ENCODE results near the gene GFRA4. TPM values are rescaled to one million over a fixed set of nuclear protein-coding genes. Genes with fewer than 3 reads are reported as not detected.

GFRA4 gene
- total RNA-seq, 1 experiment from 2014 or later = not detected

GRCh38 chr20:3671986-3672546 is 8.9 kb upstream of the GFRA4 start:
- Histone ChIP-seq H3K79me2 (ENCODE audit: insufficient read depth, low read length) (no peaks in the 10 kb centered on the region), H3K4ac (ENCODE audit: low read depth, low read length) (no peak overlapping the region), H2AFZ (ENCODE audit: low read length) (no peak overlapping the region), H2BK5ac (ENCODE audit: insufficient read length, low read length) (no peak overlapping the region), H3K27ac (ENCODE audit: insufficient read length, low read depth, low read length) (no peak overlapping the region), H3K18ac (ENCODE audit: insufficient read length, low read depth, low read length) (no peak overlapping the region), H2BK15ac (ENCODE audit: low read depth, low read length) (no peak overlapping the region), H2AK5ac (ENCODE audit: insufficient read length, low read length) (no peak overlapping the region), H3K4me1 (ENCODE audit: insufficient read depth, low read length) (no peaks in the 10 kb centered on the region), H3K56ac (ENCODE audit: insufficient read length, low read depth, low read length) (no peak overlapping the region), H3K23ac (ENCODE audit: insufficient read length, low read depth, low read length) (no peak overlapping the region), H4K20me1 (ENCODE audit: control insufficient read depth, insufficient read depth, insufficient read length) (no peaks in the 10 kb centered on the region), H3K23me2 (ENCODE audit: insufficient read length, low read depth, low read length, poor library complexity, severe bottlenecking) (no peaks in the 10 kb centered on the region), H3K9ac (ENCODE audit: extremely low read depth, insufficient read length, low read length) (no peak overlapping the region), H3K14ac (ENCODE audit: insufficient read depth, low read length) (no peak overlapping the region), H4K5ac (ENCODE audit: insufficient read length, low read depth, low read length) (no peak overlapping the region), H4K8ac (replicated peaks; ENCODE audit: insufficient read length, low read depth, low read length) (no peak overlapping the region), H3K79me1 (ENCODE audit: insufficient read depth, low read depth, low read length, poor library complexity, severe bottlenecking) (no peaks in the 10 kb centered on the region), H4K91ac (ENCODE audit: insufficient read length, low read depth, low read length) (no peak overlapping the region), H3K9me3 (ENCODE audit: control insufficient read depth, low read depth, low read length) (no peaks in the 10 kb centered on the region), H3K27me3 (ENCODE audit: insufficient read depth, low read length) (0 out of 2 replicates have a peak, but pooled peaks cover 2% of the 10 kb centered on the region), H2BK12ac (ENCODE audit: insufficient read length, low read depth, low read length) (no peak overlapping the region), H3T11ph (ENCODE audit: low read length) (no peak overlapping the region), H2BK120ac (ENCODE audit: low read depth, low read length, poor library complexity, severe bottlenecking) (no peak overlapping the region), H2BK20ac (ENCODE audit: low read depth, low read length, poor library complexity, severe bottlenecking) (no peak overlapping the region), H3K4me2 (ENCODE audit: insufficient read depth, insufficient read length, low read length) (no peak overlapping the region)
- Mint-ChIP-seq H3K9me3 (peaks cover 0 to 3% of the 10 kb centered on the region in 2 experiments; a peak in 1 of 5 replicates), H3K4me1 (peaks cover 17 to 23% of the 10 kb centered on the region in 2 experiments), H3K27me3 (ENCODE audit: low read depth) (peaks cover 28% of the 10 kb centered on the region), H3K36me3 (ENCODE audit: insufficient read depth in 1 of 3, low read depth in 3 of 3) (0 out of 7 replicates have a peak, but pooled peaks cover 0 to 3% (median 0%) of the 10 kb centered on the region in 3 experiments), H3K27ac (no peak overlapping the region), H3K4me3 (no peak overlapping the region)
- DNase-seq = no peak
- no CpG with 5 or more reads among the region's 23 CpGs for WGBS (ENCODE audit: extremely low coverage, insufficient read length, low lambda C conversion rate)
- TF ChIP-seq CTCF (conservative IDR thresholded peaks at IDR 0.05) = no peak
